H54 (cell line): ENCODE measurements around the gene RHNO1.
"Not testable (repeated sequence)": the region's sequence is repeated elsewhere in the genome, so short reads cannot be mapped to it uniquely, and the experiment has no call there.

Experiments used
- DNase-seq: peaks from one replicate; pipeline ENCODE4 v3.0.0; 2011; ENCODE audit warnings: low spot score, mixed read lengths; ENCODE audit not compliant: insufficient read length
- FAIRE-seq: peaks from 3 replicates; lab custom pipeline; 2011; peaks lifted over from hg19 to GRCh38; lab: Jason Lieb, UNC
- POLR2A ChIP-seq: IDR thresholded peaks from 2 replicates; pipeline ENCODE4 v1.6.1; 2011; ENCODE audit warnings: low read depth, mild to moderate bottlenecking, low read length

Gene RHNO1

DNA sequence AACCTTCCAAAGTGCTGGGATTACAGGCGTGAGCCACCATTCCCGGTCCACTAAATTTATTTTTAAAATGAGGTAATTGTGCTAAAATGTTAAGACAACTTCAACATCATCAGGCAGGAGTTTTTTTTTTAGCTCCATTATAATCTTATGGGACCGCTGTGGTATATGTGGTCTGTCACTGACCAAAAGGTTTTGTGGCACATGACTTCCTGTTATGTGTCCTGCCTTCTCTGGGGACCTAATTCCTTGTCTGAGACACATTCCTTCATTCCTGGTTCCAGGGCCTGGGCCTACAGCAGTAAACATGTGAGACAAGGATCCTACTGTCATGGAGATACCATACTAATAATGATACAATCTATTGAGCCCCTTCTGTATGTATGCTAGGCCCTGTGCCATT is 25.1 kb upstream of the RHNO1 start:
- DNase-seq (no peak), FAIRE-seq (no peak)
- TF ChIP-seq POLR2A: no peak

DNA sequence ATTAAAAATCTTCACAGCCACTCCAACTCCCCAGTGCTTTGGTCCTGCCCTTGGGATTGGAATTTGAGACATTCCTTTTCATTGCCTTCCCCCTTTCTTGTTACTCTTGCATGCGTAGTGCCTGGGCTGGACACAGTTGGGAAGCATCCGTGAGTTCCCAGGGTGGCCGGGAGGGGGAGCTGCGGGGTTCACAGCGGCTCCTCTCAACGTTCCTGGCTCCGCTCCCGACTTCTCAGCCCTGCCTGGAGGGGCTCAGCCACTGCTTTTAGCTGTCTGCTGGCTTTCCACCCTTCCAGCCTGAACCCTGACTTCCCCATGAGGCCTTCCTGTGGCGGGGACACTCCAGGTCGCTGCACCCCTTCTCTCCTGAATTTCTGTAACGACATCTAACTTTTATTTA is 23.4 kb upstream of the RHNO1 start:
- no peak for TF ChIP-seq POLR2A
- DNase-seq (peak; percentile 86), FAIRE-seq (no peak)

DNA sequence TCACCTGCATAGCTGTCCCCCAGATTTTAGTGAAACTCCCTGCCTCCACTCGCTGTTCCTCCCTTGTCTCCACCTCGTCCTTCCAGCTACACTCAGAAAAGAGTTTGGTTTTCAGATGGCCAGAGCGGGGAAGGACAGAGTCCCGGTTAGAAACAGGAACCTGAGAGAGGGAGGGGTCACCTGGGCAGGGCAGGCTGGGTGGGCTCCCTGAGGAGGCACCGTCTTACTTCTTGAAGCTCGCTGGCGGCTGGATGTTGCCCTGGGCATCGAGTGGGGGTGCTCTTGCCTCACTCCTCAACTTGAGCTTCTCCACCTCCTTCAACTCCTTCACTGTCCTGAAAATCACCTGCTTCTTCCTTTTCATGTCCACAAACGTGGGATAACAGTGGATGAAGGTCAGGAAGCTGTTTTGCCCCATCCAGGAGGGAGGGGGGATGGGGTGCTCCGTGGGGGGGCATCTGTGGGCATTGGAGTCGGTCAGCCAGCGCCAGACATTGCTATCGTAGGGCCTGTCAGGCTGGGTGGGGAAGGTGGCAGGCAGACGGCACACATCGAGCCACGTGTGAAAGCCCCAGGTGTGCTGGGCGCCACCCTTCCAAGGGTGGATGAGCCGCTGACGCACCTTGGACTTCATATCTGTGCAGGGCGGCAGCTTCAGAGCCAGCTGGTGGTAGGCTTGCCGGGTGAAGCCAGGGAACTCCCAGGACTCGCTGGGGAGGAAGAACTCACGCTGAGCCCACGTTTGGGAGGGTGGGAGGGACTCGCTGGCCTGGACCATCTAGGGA is 22.2 kb upstream of the RHNO1 start:
- FAIRE-seq (no peak), DNase-seq (no peak)
- no peak for TF ChIP-seq POLR2A

DNA sequence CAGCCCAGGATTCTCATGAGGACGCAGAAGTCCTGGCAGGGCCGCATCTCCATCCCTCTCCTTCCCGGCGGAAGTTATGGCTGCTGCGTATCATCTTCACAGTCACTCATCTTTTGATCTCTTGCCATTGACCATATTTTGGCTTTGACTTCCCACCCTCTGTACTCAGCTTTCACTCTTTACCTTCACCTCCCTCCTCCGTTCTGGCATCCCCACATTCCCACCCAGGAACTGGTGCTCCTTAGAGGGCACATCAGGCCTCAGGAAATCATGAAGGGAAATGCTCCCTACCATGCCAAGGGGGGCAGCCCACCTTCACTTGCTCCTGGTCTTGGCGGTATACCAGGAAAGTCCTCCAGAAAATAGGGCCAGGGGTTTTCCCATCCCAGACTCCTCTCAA is 21.5 kb upstream of the RHNO1 start:
- DNase-seq: no peak
- TF ChIP-seq POLR2A: no peak
- no peak for FAIRE-seq

DNA sequence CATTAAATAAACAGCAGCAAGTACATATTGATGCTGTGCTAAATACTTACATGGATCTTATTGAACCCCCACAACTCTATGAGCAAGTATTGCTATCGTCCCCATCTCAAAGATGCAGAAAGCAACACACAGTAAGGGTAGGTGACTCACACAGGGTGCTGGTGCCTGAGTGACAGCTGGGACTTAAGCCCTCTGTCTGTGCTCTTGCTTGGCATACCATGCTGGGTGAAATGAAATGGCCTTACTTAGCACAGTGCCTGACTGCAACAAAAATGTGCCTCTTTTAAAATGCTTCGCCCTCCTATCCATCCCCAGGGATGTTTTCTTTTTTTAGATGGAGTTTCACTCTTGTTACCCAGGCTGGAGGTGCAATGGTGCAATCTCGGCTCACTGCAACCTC is 21.0 kb upstream of the RHNO1 start:
- no peak for FAIRE-seq

DNA sequence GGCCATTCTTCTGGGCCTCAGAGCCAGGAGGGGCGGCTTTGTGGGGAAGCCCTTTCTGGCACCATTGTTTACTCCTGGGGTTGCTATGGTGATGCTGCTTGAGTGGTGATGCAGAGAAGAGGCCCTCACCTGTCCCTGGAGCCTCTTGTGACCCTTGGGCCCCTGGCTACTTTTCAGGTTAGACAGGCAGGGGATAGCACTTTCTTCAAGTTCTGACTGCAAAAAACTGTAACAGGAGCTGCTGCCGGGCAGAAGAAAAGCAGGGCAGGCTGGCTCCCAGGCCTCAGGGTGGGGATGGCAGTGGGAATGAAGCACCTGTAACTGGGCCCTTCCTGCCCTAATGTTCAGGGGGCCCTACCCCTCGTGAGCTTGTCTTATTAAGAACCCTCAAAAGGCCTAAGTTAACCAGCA is 20.0 kb upstream of the RHNO1 start, which contains the start of gene TEX52:
Gene TEX52 (minus strand): TSS at position 19 of the 411 bp plus-strand sequence. CDS start 13 bp downstream, at position 6.
- no peak for TF ChIP-seq POLR2A
- FAIRE-seq: no peak
- DNase-seq: no peak

More for the DNA sequence above, 21.0 kb upstream of the RHNO1 start:
- TF ChIP-seq POLR2A: no peak
- peak; percentile 42 for DNase-seq

DNA sequence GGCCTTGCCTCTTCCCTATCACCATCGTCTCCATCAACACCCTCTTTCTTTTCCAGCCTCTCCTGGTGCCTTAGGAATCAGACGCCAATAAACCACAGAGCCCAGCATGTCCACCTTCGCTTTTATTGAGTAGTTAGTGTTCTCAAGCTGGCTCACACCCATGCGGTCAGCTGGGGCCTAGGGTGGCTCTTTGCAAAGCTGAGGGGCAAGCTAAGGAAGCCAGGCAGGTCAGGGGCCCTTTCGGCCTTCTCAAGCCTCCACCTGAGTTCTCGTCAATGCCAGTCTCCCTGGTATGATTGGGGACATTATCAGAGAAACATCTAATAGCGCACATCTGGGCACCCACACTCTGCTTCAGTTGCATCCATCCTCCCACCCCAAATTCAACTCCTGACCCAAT is 19.4 kb upstream of the RHNO1 start:
- TF ChIP-seq POLR2A: no peak
- no peak for DNase-seq
- no peak for FAIRE-seq

DNA sequence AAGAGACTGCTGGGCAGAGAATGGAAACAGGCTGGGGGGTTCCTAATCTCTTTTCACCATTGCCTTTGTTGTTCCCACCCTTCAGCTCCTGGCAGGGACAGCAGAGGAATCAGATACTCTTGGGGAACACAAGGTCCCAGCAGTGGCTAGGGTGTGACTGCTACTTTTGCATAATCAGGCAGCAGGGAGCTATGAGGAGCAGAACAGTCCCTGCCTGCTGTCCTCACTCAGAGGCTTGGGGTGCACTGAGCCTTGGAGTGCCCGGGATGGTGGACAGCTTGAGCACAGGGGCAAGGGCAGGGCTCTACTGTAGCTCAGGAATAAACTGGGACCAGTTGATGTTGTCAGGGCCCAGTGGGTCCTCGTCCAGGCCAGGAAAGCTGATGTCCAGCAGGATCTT is 18.7 kb upstream of the RHNO1 start:
- no peak for FAIRE-seq
- no peak for TF ChIP-seq POLR2A
- no peak for DNase-seq

DNA sequence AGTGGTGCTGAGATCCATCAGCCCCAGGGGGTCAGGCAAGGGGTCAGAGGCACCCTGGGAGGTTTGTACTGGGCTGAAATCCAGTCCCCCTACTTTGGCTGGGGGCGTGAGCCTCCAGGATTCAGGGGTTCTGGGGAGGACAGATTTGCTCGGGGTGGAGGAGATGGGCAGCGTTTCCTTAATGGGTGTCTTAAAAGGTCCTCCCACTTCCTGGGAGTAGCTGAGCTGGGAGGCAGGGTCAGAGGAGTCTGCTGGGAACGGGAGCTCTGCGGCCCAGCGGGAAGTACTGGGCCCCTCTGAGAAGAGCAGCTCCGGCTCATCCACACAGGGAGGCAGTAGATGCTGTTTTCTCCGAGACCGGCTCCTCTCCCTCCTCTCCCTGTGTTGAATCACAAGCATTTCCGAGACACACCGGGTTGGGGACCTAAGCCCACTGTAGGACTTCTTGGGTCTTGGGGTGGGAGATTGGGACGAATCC is 18.0 kb upstream of the RHNO1 start:
- FAIRE-seq: no peak
- no peak for DNase-seq
- TF ChIP-seq POLR2A: no peak

DNA sequence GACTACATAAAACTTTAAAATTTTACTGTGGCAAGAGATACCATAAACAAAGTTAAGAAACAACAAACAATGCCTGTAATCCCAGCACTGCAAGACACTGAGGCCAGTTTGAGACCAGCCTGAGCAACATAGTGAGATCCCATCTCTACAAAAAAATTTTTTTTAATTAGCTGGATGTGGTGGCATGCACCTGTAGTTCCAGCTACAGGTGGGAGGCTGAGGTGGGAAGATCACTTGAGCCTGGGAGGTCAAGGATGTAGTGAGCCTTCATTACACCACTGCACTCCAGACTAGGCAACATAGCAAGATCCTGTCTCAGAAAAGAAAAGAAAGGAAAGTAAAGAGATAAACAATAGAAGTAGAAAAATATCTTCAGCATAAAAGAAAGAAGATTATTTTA is 16.9 kb upstream of the RHNO1 start:
- FAIRE-seq: no peak
- no peak for DNase-seq
- no peak for TF ChIP-seq POLR2A

DNA sequence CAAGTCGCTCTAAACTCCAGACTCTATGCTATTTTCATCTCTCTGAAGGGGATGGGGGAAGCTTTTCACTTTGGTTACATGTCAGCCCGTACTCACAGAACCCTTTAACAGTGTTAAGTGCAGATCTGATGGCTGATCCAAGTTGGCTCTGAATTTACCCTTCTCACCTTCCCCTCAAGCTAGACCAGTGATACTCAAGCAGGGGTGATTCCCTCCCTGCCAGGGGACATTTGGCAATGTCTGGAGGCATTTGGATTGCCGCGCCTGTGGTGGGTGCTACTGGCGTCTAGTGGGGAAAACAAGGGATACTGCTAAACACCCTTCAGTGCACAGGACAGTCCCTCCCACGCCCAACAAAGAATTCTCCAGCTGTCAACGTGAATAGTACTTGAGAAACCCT is 14.1 kb upstream of the RHNO1 start:
- no peak for TF ChIP-seq POLR2A
- no peak for DNase-seq
- no peak for FAIRE-seq

DNA sequence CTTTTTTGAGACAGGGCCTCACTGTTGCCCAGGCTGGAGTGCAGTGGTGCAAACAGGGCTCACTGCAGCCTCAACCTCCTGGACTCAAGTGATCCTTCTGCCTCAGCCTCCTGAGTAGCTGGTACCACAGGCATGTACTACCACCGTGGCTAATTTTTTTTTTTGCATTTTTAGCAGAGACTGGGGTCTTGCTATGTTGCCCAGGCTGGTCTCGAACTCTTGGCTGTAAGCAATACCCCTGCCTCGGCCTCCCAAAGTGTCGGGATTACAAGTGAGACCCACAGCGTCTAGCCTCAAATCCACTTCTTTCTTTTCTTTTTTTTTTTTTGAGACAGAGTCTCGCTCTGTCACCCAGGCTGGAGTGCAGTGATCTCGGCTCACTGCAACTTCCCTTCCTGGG is 13.6 kb upstream of the RHNO1 start:
- not testable (repeated sequence) for FAIRE-seq, DNase-seq

DNA sequence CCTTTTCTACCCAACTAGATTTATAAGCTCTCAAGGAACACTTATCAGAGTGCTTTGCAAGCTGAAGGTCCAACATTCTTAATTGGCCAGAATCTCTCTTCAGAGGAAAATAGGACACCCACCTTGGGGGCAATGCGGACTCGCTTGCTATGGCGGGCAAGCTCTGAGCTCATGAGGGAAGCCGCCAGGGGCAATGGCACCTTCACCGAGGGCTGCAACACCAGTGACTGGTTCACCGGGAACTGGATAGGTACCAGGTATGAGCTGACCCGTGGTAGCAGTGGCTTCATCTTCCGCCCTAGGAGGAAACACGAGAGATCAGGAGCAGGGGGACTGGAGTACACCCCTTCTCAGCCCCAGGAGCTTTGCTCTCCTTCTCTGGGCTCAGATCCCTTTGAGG is 12.8 kb upstream of the RHNO1 start:
- no peak for TF ChIP-seq POLR2A
- FAIRE-seq: no peak
- no peak for DNase-seq

DNA sequence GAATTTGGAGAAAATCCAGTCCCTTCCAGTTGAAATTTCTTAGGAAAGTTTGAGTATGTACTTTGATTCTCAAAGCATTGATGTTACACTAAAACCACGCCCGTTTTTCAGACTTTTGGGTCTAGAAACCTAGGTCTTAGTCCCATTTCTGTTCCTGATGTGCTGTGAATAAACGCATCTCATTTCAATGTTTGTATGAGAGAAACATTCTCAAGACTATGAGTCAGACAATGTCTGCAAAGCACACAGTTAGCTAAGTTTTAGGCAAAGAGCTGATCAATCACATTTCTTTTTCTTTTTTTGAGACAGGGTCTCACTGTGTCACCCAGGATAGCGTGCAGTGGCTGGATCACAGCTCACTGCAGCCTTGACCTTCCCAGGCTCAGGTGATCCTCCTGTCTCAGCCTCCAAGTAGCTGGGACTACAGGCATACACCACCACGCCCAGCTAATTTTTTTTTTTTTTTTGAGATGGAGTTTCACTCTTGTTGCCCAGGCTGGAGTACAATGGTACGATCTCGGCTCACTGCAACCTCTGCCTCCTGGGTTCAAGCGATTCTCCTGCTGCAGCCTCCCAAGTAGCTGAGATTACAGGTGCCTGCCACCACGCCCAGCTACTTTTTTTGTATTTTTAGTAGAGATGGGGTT is 7.9 kb upstream of the RHNO1 start:
- FAIRE-seq: not testable (repeated sequence)

More for the DNA sequence above, 7.9 kb upstream of the RHNO1 start:
- DNase-seq: not testable (repeated sequence)
